Measurements from ENCODE around the gene MYO6. TPM values are rescaled to one million over a fixed set of nuclear protein-coding genes. Genes with fewer than 3 reads are reported as not detected.

Gene MYO6
- total RNA-seq, 1 donor from 2014 or later: 20.4 TPM

DNA sequence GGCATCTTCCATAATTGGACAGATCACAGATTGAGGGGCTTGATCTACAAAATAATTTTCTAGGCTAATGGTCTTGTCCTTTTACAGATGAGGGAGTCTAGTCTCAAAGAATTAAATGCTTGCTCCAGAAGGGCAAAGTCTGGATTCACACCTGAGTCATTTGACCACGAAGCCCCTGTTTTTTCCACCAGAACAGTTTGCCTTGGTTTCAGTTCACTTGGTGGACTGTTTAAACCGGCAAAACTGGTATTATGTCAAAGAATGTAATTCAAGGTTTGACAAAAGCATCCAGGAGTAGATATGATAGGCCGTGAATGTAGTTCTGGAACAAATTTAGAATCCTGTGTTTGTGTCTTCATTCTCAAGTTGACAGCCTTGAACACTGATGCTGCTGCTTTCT is 3.3 kb downstream of the MYO6 start:
- peaks cover 42% of the 10 kb centered on the region for H3K4me1 ChIP-seq
- no peaks in the 10 kb centered on the region for H3K9me3 ChIP-seq
- H3K27ac ChIP-seq: no peak overlapping the region
- H3K27me3 ChIP-seq: no peaks in the 10 kb centered on the region
- no peak for TF ChIP-seq POLR2AphosphoS5 (IDR thresholded peaks at IDR 0.05; ENCODE audit: insufficient read depth in 1 of 2, low read depth in 1 of 2)
- no peak for TF ChIP-seq POLR2A (IDR thresholded peaks at IDR 0.05)
- TF ChIP-seq, protein P1, sequence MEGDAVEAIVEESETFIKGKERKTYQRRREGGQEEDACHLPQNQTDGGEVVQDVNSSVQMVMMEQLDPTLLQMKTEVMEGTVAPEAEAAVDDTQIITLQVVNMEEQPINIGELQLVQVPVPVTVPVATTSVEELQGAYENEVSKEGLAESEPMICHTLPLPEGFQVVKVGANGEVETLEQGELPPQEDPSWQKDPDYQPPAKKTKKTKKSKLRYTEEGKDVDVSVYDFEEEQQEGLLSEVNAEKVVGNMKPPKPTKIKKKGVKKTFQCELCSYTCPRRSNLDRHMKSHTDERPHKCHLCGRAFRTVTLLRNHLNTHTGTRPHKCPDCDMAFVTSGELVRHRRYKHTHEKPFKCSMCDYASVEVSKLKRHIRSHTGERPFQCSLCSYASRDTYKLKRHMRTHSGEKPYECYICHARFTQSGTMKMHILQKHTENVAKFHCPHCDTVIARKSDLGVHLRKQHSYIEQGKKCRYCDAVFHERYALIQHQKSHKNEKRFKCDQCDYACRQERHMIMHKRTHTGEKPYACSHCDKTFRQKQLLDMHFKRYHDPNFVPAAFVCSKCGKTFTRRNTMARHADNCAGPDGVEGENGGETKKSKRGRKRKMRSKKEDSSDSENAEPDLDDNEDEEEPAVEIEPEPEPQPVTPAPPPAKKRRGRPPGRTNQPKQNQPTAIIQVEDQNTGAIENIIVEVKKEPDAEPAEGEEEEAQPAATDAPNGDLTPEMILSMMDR (IDR thresholded peaks at IDR 0.05): no peak
- no peak overlapping the region for H3K4me3 ChIP-seq
- no peaks in the 10 kb centered on the region for H3K36me3 ChIP-seq
- no peak for DNase-seq (ENCODE audit: extremely low spot score in 2 of 2)
- intact Hi-C loops (cut with DNase I): no loop called here

DNA sequence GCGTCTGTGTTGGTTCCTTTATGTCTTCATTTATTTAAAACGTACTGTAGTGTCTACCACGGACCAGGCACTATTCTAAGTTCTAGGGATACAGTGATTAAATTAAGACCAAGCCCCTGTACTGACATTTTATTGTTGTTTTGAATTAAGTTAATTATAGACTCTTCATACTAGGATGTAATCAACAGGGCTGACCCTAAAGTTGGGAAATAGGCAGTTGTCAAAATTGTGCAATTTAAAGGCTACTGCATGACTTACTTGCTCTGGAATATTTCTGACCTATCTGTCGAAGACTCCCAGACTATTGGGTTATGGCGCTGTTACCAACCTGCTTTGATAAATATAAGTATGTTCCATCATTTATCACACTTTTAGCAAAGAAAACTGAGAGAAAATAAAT is 6.7 kb downstream of the MYO6 start:
- DNase-seq (ENCODE audit: extremely low spot score in 2 of 2): no peak
- intact Hi-C loops (cut with DNase I): no loop called here
- no peak overlapping the region for H3K4me3 ChIP-seq
- H3K27me3 ChIP-seq: no peaks in the 10 kb centered on the region
- H3K4me1 ChIP-seq: peaks cover 29% of the 10 kb centered on the region
- H3K27ac ChIP-seq: no peak overlapping the region
- TF ChIP-seq POLR2A (IDR thresholded peaks at IDR 0.05) (no peak), POLR2AphosphoS5 (IDR thresholded peaks at IDR 0.05; ENCODE audit: insufficient read depth in 1 of 2, low read depth in 1 of 2) (no peak)
- TF ChIP-seq, protein P1 (IDR thresholded peaks at IDR 0.05): no peak
- no peaks in the 10 kb centered on the region for H3K36me3 ChIP-seq
- no peaks in the 10 kb centered on the region for H3K9me3 ChIP-seq

DNA sequence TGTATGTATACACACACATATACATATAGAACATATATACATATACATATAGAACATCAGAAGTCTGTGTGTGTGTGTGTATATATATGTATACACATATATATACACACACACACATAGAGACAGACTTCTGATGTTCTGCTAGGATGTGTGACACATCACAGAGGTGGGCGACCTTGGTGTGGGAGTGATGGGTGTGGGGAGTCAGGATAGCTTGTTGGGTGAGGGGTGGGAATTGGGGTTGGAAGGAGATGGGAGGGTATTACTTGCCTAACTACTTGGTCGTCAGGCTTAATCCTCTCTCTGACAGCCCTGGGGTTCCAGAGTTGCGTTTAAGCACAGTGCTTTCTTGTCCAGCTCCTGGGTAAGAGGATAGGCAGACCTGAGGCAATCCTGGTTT is 8.3 kb downstream of the MYO6 start:
- H3K27ac ChIP-seq: no peak overlapping the region
- TF ChIP-seq POLR2A (IDR thresholded peaks at IDR 0.05) (no peak), POLR2AphosphoS5 (IDR thresholded peaks at IDR 0.05; ENCODE audit: insufficient read depth in 1 of 2, low read depth in 1 of 2) (no peak)
- TF ChIP-seq, protein P1 (IDR thresholded peaks at IDR 0.05): no peak
- H3K9me3 ChIP-seq: no peaks in the 10 kb centered on the region
- intact Hi-C loops (cut with DNase I): no loop called here
- H3K4me1 ChIP-seq: peaks cover 14% of the 10 kb centered on the region
- no peak for DNase-seq (ENCODE audit: extremely low spot score in 2 of 2)
- no peak overlapping the region for H3K4me3 ChIP-seq
- no peaks in the 10 kb centered on the region for H3K36me3 ChIP-seq
- no peaks in the 10 kb centered on the region for H3K27me3 ChIP-seq

DNA sequence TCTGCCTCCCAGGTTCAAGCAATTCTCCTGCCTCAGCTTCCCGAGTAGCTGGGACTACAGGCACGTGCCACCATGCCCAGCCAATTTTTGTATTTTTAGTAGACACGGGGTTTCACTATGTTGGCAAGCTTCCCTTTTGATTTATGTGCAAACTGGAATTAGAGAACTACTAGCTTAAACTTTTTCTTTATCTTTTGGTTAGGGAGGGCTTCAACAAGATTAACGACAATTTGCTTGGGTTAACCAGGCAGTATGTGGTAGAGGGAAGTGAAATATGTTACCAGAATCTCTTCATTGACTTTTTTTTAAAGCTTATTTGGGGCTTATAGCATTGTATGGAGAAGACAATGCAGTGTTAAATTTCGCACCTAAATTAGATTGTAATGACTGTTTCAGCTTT is 9.0 kb downstream of the MYO6 start:
- no peak overlapping the region for H3K4me3 ChIP-seq
- intact Hi-C loops (cut with DNase I): no loop called here
- no peaks in the 10 kb centered on the region for H3K27me3 ChIP-seq
- H3K9me3 ChIP-seq: no peaks in the 10 kb centered on the region
- H3K27ac ChIP-seq: no peak overlapping the region
- H3K36me3 ChIP-seq: no peaks in the 10 kb centered on the region
- peaks cover 11% of the 10 kb centered on the region for H3K4me1 ChIP-seq
- TF ChIP-seq POLR2AphosphoS5 (IDR thresholded peaks at IDR 0.05; ENCODE audit: insufficient read depth in 1 of 2, low read depth in 1 of 2) (no peak), POLR2A (IDR thresholded peaks at IDR 0.05) (no peak)
- TF ChIP-seq, protein P1 (IDR thresholded peaks at IDR 0.05): no peak
- no peak for DNase-seq (ENCODE audit: extremely low spot score in 2 of 2)

DNA sequence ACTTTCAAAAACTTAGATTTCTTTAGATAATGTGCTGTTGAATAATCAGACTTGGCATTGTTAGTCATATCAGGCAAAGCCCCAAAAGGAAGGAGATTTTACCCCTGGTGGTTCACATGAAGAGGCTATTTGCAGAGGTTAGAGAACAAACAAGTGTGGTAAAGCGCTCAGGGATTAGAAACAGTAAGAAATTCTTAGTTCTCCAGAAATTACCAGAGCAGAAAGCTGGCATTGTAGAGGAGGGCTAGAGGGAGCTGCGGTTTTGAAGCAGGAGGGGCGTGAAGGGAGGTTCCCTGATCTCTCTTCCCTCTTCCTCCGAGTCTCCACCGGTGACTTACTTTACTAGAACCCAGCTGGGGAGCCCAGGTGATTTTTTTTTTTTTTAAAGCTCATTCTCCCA is 10.2 kb downstream of the MYO6 start:
- Histone ChIP-seq H3K9me3 (no peaks in the 10 kb centered on the region), H3K4me3 (no peak overlapping the region), H3K27me3 (no peaks in the 10 kb centered on the region), H3K27ac (no peak overlapping the region), H3K4me1 (peaks cover 3% of the 10 kb centered on the region), H3K36me3 (no peaks in the 10 kb centered on the region)
- intact Hi-C loops (cut with DNase I): no loop called here
- no peak for DNase-seq (ENCODE audit: extremely low spot score in 2 of 2)
- TF ChIP-seq, protein P1 (IDR thresholded peaks at IDR 0.05): no peak
- TF ChIP-seq POLR2A (IDR thresholded peaks at IDR 0.05) (no peak), POLR2AphosphoS5 (IDR thresholded peaks at IDR 0.05; ENCODE audit: insufficient read depth in 1 of 2, low read depth in 1 of 2) (no peak)
